Measurements from ENCODE around the gene SLC30A2. TPM values are rescaled to one million over a fixed set of nuclear protein-coding genes. Genes with fewer than 3 reads are reported as not detected.
A peak's percentile ranks its signal among the peaks of the same experiment; 100 is the strongest.

SLC30A2 gene
- polyA plus RNA-seq, 3 donors, result not detected

- Mint-ChIP-seq H3K27ac (no peak overlapping the region), H3K36me3 (no peaks in the 10 kb centered on the region), H3K4me3 (peak overlapping the region in 1 of 2 donors; percentile 5), H3K4me1 (peaks cover 15% of the 10 kb centered on the region), H3K27me3 (ENCODE audit: low read depth in 3 of 3) (peaks cover 49 to 75% (median 51%) of the 10 kb centered on the region in 3 donors), H3K9me3 (peaks cover 0 to 12% (median 1%) of the 10 kb centered on the region in 7 donors)
- intact Hi-C loops (cut with micrococcal nuclease), result no loop called here
- Histone ChIP-seq H3K9ac (ENCODE audit: insufficient read depth, low read length, poor library complexity, severe bottlenecking) (no peak overlapping the region), H3K4me1 (ENCODE audit: control insufficient read depth in 1 of 2, insufficient read depth in 2 of 2, low read length in 2 of 2) (peaks cover 7 to 12% of the 10 kb centered on the region in 2 donors), H3K27ac (ENCODE audit: low read depth in 1 of 2, low read length in 2 of 2) (no peak overlapping the region), H3K79me2 (ENCODE audit: insufficient read depth, low read length) (no peaks in the 10 kb centered on the region), H3K4me2 (replicated peaks; ENCODE audit: extremely low read depth, low read length, poor library complexity, severe bottlenecking) (no peak overlapping the region), H2AFZ (ENCODE audit: insufficient read depth, low read depth, low read length, poor library complexity, severe bottlenecking) (no peak overlapping the region), H4K20me1 (ENCODE audit: insufficient read depth, low read length) (no peaks in the 10 kb centered on the region), H3K9me3 (replicated peaks in 1 of 2; ENCODE audit: control insufficient read depth in 1 of 2, insufficient read depth in 1 of 2, low read length in 2 of 2) (peaks cover 0 to 20% of the 10 kb centered on the region in 2 donors), H3K4me3 (replicated peaks in 1 of 3; ENCODE audit: low read depth in 2 of 3, low read length in 3 of 3) (no peak overlapping the region), H3K27me3 (ENCODE audit: control insufficient read depth in 2 of 2, insufficient read depth in 2 of 2, low read length in 2 of 2) (peaks cover 24 to 47% of the 10 kb centered on the region in 2 donors), H3K36me3 (replicated peaks in 1 of 2; ENCODE audit: control insufficient read depth in 1 of 2, insufficient read depth in 2 of 2, low read length in 2 of 2) (no peaks in the 10 kb centered on the region)
- peak in 1 of 3 donors; percentile 33 for DNase-seq
- TF ChIP-seq, protein P1, sequence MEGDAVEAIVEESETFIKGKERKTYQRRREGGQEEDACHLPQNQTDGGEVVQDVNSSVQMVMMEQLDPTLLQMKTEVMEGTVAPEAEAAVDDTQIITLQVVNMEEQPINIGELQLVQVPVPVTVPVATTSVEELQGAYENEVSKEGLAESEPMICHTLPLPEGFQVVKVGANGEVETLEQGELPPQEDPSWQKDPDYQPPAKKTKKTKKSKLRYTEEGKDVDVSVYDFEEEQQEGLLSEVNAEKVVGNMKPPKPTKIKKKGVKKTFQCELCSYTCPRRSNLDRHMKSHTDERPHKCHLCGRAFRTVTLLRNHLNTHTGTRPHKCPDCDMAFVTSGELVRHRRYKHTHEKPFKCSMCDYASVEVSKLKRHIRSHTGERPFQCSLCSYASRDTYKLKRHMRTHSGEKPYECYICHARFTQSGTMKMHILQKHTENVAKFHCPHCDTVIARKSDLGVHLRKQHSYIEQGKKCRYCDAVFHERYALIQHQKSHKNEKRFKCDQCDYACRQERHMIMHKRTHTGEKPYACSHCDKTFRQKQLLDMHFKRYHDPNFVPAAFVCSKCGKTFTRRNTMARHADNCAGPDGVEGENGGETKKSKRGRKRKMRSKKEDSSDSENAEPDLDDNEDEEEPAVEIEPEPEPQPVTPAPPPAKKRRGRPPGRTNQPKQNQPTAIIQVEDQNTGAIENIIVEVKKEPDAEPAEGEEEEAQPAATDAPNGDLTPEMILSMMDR (IDR thresholded peaks at IDR 0.05), result no peak
- 70% methylated on average over 9 of the region's 10 CpGs for WGBS (ENCODE audit: insufficient coverage)
Observed at GRCh38 chr1:26049531-26050247, 3.8 kb upstream of the SLC30A2 start.

DNA sequence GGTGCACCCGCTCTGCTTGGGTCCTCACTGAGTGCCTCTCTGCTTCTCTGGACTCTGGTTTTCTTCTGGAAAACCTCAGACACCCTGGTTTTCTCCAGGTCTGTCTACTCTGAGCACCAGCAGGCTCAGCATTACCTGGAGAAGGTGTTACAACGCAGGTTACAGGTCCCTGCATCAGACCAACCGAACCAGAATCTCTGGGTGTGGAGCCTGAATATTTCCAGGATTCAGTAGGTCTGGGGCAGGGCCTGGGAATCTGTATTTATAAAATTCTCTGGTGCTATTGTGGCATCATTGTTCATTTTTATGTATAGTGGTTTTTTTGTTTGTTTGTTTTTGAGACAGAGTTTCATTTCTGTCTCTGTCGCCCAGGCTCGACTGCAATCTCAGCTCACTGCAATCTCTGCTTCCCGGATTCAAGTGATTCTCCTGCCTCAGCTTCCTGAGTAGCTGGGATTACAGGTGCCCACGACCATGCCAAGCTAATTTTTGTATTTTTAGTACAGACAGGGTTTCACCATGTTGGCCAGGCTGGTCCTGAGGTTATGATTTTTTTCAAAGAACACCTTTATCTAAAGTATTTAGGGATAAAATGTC, 1.5 kb upstream of the SLC30A2 start:
- peaks cover 0 to 12% (median 1%) of the 10 kb centered on the region in 7 donors for H3K9me3 Mint-ChIP-seq
- peaks cover 28 to 66% of the 10 kb centered on the region in 2 donors for H3K27me3 ChIP-seq (ENCODE audit: control insufficient read depth in 2 of 2, insufficient read depth in 2 of 2, low read length in 2 of 2)
- peaks cover 0 to 5% of the 10 kb centered on the region in 2 donors for H3K4me1 ChIP-seq (ENCODE audit: control insufficient read depth in 1 of 2, insufficient read depth in 2 of 2, low read length in 2 of 2)
- peaks cover 55 to 88% (median 63%) of the 10 kb centered on the region in 3 donors for H3K27me3 Mint-ChIP-seq (ENCODE audit: low read depth in 3 of 3)
- no peaks in the 10 kb centered on the region for H3K36me3 ChIP-seq (replicated peaks in 1 of 2; ENCODE audit: control insufficient read depth in 1 of 2, insufficient read depth in 2 of 2, low read length in 2 of 2)
- no peak overlapping the region for H3K4me3 ChIP-seq (replicated peaks in 1 of 3; ENCODE audit: low read depth in 2 of 3, low read length in 3 of 3)
- H3K4me2 ChIP-seq (replicated peaks; ENCODE audit: extremely low read depth, low read length, poor library complexity, severe bottlenecking), result no peak overlapping the region
- no peak for DNase-seq
- peaks cover 0 to 24% of the 10 kb centered on the region in 2 donors for H3K9me3 ChIP-seq (replicated peaks in 1 of 2; ENCODE audit: control insufficient read depth in 1 of 2, insufficient read depth in 1 of 2, low read length in 2 of 2)
- no peaks in the 10 kb centered on the region for H3K36me3 Mint-ChIP-seq
- no peaks in the 10 kb centered on the region for H3K79me2 ChIP-seq (ENCODE audit: insufficient read depth, low read length)
- no peak overlapping the region for H3K27ac ChIP-seq (ENCODE audit: low read depth in 1 of 2, low read length in 2 of 2)
- no peak overlapping the region for H3K27ac Mint-ChIP-seq
- no peak overlapping the region for H2AFZ ChIP-seq (ENCODE audit: insufficient read depth, low read depth, low read length, poor library complexity, severe bottlenecking)
- 60% methylated on average over 6 of the region's 7 CpGs for WGBS (ENCODE audit: insufficient coverage)
- H4K20me1 ChIP-seq (ENCODE audit: insufficient read depth, low read length), result no peaks in the 10 kb centered on the region
- TF ChIP-seq, protein P1 (IDR thresholded peaks at IDR 0.05), result no peak
- H3K4me1 Mint-ChIP-seq, result peaks cover 6% of the 10 kb centered on the region
- intact Hi-C loops (cut with micrococcal nuclease), result no loop called here
- H3K9ac ChIP-seq (ENCODE audit: insufficient read depth, low read length, poor library complexity, severe bottlenecking), result no peak overlapping the region
- peak overlapping the region in 1 of 2 donors; percentile 80 for H3K4me3 Mint-ChIP-seq

Measured in CD14-positive monocyte (primary cell).